SK-N-SH treated with all-trans-retinoic acid at 6 μM for 48 hours (cell line): ENCODE data around the gene RFNG.

Experiments
- ATAC-seq: fragments of 200-7000 bp; cut with Tn5 transposase; 3 replicates; pipeline ENCODE4 v1.9.1; 2020; ENCODE audit warnings: mild to moderate bottlenecking, moderate library complexity
- ARNTL ChIP-seq: fragments of 450-650 bp; formaldehyde crosslinking; IDR thresholded peaks from 2 replicates; pipeline ENCODE4 v1.5.0; 2020; ENCODE audit warnings: low read depth, mild to moderate bottlenecking, moderate library complexity, borderline replicate concordance
- BACH2 ChIP-seq: fragments of 250-450 bp; sonication (Bioruptor Pico); IDR thresholded peaks from 2 replicates; pipeline ENCODE4 v1.9.0; 2021; ENCODE audit warnings: mild to moderate bottlenecking, borderline replicate concordance
- CREB5 ChIP-seq: fragments of 250-450 bp; sonication (Bioruptor Pico); IDR thresholded peaks from 2 replicates; pipeline ENCODE4 v1.5.1; 2020; ENCODE audit warnings: low read depth, mild to moderate bottlenecking, moderate library complexity
- CSDC2 ChIP-seq: fragments of 250-450 bp; sonication (Bioruptor Pico); IDR thresholded peaks from 2 replicates; pipeline ENCODE4 v1.5.0; 2020; ENCODE audit warnings: mild to moderate bottlenecking, moderate library complexity
- ESRRG ChIP-seq: fragments of 250-450 bp; sonication (Bioruptor Pico); IDR thresholded peaks from 2 replicates; pipeline ENCODE4 v1.6.1; 2021; ENCODE audit warnings: mild to moderate bottlenecking
- GLIS3 ChIP-seq: fragments of 250-450 bp; sonication (Bioruptor Pico); IDR thresholded peaks from 2 replicates; pipeline ENCODE4 v1.5.0; 2020; ENCODE audit warnings: mild to moderate bottlenecking, moderate library complexity
- ISL1 ChIP-seq: fragments of 250-450 bp; sonication (Bioruptor Pico); IDR thresholded peaks from 2 replicates; pipeline ENCODE4 v2.1.2; 2022; ENCODE audit warnings: mild to moderate bottlenecking, moderate library complexity
- OSR1 ChIP-seq: fragments of 250-450 bp; sonication (Bioruptor Pico); IDR thresholded peaks from 2 replicates; pipeline ENCODE4 v1.8.0; 2022; ENCODE audit warnings: moderate library complexity, mild to moderate bottlenecking, inconsistent platforms
- PATZ1 ChIP-seq: fragments of 250-450 bp; sonication (Bioruptor Pico); IDR thresholded peaks from 2 replicates; pipeline ENCODE4 v1.8.0; 2020; ENCODE audit warnings: mild to moderate bottlenecking, moderate library complexity, borderline replicate concordance
- PPARA ChIP-seq: fragments of 250-450 bp; sonication (Bioruptor Pico); IDR thresholded peaks from 2 replicates; pipeline ENCODE4 v1.5.0; 2020; ENCODE audit warnings: mild to moderate bottlenecking, borderline replicate concordance
- RARB ChIP-seq: fragments of 250-450 bp; sonication (Bioruptor Pico); IDR thresholded peaks from 2 replicates; pipeline ENCODE4 v1.8.0; 2021; ENCODE audit warnings: mild to moderate bottlenecking, moderate library complexity
- SNAI2 ChIP-seq: fragments of 250-450 bp; sonication (Bioruptor Pico); IDR thresholded peaks from 2 replicates; pipeline ENCODE4 v1.5.0; 2020; ENCODE audit warnings: mild to moderate bottlenecking, moderate library complexity
- TCF4 ChIP-seq: fragments of 250-450 bp; sonication (Bioruptor Pico); IDR thresholded peaks from 2 replicates; pipeline ENCODE4 v1.8.0; 2021; ENCODE audit warnings: mild to moderate bottlenecking, moderate library complexity, borderline replicate concordance
- TOX ChIP-seq: fragments of 250-450 bp; sonication (Bioruptor Pico); IDR thresholded peaks from 2 replicates; pipeline ENCODE4 v1.8.0; 2021; ENCODE audit warnings: mild to moderate bottlenecking, moderate library complexity, borderline replicate concordance
- ZC3H10 ChIP-seq: fragments of 250-450 bp; sonication (Bioruptor Pico); IDR thresholded peaks from 2 replicates; pipeline ENCODE4 v1.5.1; 2021; ENCODE audit warnings: mild to moderate bottlenecking, moderate library complexity
- ZFP3 ChIP-seq: fragments of 250-450 bp; sonication (Bioruptor Pico); IDR thresholded peaks from 2 replicates; pipeline ENCODE4 v1.5.0; 2020; ENCODE audit warnings: mild to moderate bottlenecking, moderate library complexity
- ZFP30 ChIP-seq: fragments of 450-650 bp; formaldehyde crosslinking; IDR thresholded peaks from 2 replicates; pipeline ENCODE4 v1.5.0; 2022; ENCODE audit warnings: mild to moderate bottlenecking, moderate library complexity
- ZNF565 ChIP-seq: fragments of 450-650 bp; formaldehyde crosslinking; conservative IDR thresholded peaks from 2 replicates; pipeline ENCODE4 v1.5.0; 2020; ENCODE audit warnings: low read depth, mild to moderate bottlenecking, moderate library complexity
- ZNF70 ChIP-seq: fragments of 450-650 bp; formaldehyde crosslinking; IDR thresholded peaks from 2 replicates; pipeline ENCODE4 v1.5.0; 2020; ENCODE audit warnings: mild to moderate bottlenecking, moderate library complexity
- TF ChIP-seq, protein P1 (sequence below): fragments of 250-450 bp; sonication (Bioruptor Pico); IDR thresholded peaks from 2 replicates; pipeline ENCODE4 v1.8.0; 2021; ENCODE audit warnings: low read depth, mild to moderate bottlenecking, moderate library complexity, borderline replicate concordance
- TF ChIP-seq, protein P2 (sequence below): fragments of 250-450 bp; sonication (Bioruptor Pico); IDR thresholded peaks from 2 replicates; pipeline ENCODE4 v1.5.0; 2020; ENCODE audit warnings: mild to moderate bottlenecking, moderate library complexity
- TF ChIP-seq, protein P3 (sequence below): fragments of 250-450 bp; sonication (Bioruptor Pico); IDR thresholded peaks from 2 replicates; pipeline ENCODE4 v1.5.1; 2021; ENCODE audit warnings: mild to moderate bottlenecking, moderate library complexity

RFNG gene

GRCh38 chr17:82033359-82034085 is 18.1 kb downstream of the RFNG start:
- no peak for ATAC-seq
- no peak for TF ChIP-seq BACH2
- TF ChIP-seq ZNF70 (CRISPR knock-in tag): no peak
- no peak for TF ChIP-seq SNAI2 (CRISPR knock-in tag)
- TF ChIP-seq TCF4 (CRISPR knock-in tag): no peak
- TF ChIP-seq ESRRG (CRISPR knock-in tag): no peak
- no peak for TF ChIP-seq RARB (CRISPR knock-in tag)
- TF ChIP-seq ARNTL (CRISPR knock-in tag): no peak
- TF ChIP-seq ISL1 (CRISPR knock-in tag): no peak
- no peak for TF ChIP-seq CREB5 (CRISPR knock-in tag)
- TF ChIP-seq OSR1 (CRISPR knock-in tag): no peak
- no peak for TF ChIP-seq ZNF565 (CRISPR knock-in tag)
- TF ChIP-seq ZFP3 (CRISPR knock-in tag): no peak
- no peak for TF ChIP-seq ZFP30 (CRISPR knock-in tag)
- no peak for TF ChIP-seq GLIS3 (CRISPR knock-in tag)
- TF ChIP-seq ZC3H10 (CRISPR knock-in tag): no peak
- no peak for TF ChIP-seq CSDC2 (CRISPR knock-in tag)

DNA sequence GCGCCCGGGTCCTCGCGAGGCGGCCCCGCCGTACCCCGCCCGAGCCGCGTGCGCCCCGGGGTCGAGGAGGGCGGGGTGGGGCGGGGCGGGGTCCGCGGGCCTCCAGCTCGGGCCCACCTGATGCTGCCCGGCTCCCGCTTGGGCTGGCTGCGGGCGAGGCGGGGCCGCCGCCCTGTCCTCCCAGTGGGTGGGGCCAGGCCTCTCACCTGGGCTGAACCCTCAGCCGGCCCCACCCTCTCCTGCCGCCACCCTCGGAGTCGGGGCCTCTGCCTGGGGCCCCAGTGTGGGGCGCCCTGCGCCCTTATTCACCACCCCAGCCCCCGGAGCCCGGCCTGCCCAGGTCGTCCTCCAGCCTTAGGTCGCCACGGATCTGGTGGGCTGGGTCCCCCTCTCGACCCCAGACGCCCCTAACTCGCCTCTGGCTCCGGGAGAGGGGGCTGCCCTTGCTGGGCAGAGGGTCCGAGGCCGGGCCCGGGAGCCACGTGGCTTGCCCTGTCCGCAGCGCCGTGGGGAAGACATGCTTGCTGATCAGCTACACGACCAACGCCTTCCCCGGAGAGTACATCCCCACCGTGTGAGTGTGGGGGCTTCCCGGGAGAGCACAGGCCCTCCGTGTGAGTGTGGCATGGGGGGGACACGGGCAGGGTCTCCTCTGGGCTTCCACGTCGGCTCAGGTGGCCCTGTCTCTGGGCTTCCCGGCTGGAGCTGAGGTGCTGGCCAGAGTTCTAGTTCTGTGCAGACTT is 19.6 kb downstream of the RFNG start:
- TF ChIP-seq BACH2 (no peak), PATZ1 (CRISPR knock-in tag) (no peak), GLIS3 (CRISPR knock-in tag) (no peak), ZFP30 (CRISPR knock-in tag) (no peak), TCF4 (CRISPR knock-in tag) (no peak), TOX (CRISPR knock-in tag) (no peak), ZFP3 (CRISPR knock-in tag) (no peak), PPARA (CRISPR knock-in tag) (no peak), ZC3H10 (CRISPR knock-in tag) (no peak)
- TF ChIP-seq, protein P1, sequence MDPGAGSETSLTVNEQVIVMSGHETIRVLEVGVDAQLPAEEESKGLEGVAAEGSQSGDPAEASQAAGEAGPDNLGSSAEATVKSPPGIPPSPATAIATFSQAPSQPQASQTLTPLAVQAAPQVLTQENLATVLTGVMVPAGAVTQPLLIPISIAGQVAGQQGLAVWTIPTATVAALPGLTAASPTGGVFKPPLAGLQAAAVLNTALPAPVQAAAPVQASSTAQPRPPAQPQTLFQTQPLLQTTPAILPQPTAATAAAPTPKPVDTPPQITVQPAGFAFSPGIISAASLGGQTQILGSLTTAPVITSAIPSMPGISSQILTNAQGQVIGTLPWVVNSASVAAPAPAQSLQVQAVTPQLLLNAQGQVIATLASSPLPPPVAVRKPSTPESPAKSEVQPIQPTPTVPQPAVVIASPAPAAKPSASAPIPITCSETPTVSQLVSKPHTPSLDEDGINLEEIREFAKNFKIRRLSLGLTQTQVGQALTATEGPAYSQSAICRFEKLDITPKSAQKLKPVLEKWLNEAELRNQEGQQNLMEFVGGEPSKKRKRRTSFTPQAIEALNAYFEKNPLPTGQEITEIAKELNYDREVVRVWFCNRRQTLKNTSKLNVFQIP (CRISPR knock-in tag): no peak
- TF ChIP-seq, protein P2, sequence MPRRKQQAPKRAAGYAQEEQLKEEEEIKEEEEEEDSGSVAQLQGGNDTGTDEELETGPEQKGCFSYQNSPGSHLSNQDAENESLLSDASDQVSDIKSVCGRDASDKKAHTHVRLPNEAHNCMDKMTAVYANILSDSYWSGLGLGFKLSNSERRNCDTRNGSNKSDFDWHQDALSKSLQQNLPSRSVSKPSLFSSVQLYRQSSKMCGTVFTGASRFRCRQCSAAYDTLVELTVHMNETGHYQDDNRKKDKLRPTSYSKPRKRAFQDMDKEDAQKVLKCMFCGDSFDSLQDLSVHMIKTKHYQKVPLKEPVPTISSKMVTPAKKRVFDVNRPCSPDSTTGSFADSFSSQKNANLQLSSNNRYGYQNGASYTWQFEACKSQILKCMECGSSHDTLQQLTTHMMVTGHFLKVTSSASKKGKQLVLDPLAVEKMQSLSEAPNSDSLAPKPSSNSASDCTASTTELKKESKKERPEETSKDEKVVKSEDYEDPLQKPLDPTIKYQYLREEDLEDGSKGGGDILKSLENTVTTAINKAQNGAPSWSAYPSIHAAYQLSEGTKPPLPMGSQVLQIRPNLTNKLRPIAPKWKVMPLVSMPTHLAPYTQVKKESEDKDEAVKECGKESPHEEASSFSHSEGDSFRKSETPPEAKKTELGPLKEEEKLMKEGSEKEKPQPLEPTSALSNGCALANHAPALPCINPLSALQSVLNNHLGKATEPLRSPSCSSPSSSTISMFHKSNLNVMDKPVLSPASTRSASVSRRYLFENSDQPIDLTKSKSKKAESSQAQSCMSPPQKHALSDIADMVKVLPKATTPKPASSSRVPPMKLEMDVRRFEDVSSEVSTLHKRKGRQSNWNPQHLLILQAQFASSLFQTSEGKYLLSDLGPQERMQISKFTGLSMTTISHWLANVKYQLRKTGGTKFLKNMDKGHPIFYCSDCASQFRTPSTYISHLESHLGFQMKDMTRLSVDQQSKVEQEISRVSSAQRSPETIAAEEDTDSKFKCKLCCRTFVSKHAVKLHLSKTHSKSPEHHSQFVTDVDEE: no peak
- ATAC-seq: no peak

GRCh38 chr17:82031303-82031884 is 20.2 kb downstream of the RFNG start, which contains the start of gene RAC3:
RAC3 (plus strand) TSS chr17:82031678; CDS start chr17:82031762, 84 bp downstream.
- peak; percentile 17 for ATAC-seq
- TF ChIP-seq ZFP30 (CRISPR knock-in tag): no peak
- TF ChIP-seq, protein P3, sequence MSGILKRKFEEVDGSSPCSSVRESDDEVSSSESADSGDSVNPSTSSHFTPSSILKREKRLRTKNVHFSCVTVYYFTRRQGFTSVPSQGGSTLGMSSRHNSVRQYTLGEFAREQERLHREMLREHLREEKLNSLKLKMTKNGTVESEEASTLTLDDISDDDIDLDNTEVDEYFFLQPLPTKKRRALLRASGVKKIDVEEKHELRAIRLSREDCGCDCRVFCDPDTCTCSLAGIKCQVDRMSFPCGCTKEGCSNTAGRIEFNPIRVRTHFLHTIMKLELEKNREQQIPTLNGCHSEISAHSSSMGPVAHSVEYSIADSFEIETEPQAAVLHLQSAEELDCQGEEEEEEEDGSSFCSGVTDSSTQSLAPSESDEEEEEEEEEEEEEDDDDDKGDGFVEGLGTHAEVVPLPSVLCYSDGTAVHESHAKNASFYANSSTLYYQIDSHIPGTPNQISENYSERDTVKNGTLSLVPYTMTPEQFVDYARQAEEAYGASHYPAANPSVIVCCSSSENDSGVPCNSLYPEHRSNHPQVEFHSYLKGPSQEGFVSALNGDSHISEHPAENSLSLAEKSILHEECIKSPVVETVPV: no peak
- no peak for TF ChIP-seq PATZ1 (CRISPR knock-in tag)
- TF ChIP-seq ZNF70 (CRISPR knock-in tag): no peak
- no peak for TF ChIP-seq TOX (CRISPR knock-in tag)
- TF ChIP-seq, protein P2: no peak
